Psoas muscle (tissue), 8 donors: ENCODE data around the gene MSANTD2. TPM values are rescaled to one million over a fixed set of nuclear protein-coding genes. Genes with fewer than 3 reads are reported as not detected.

Source experiments
- ATAC-seq, 4 donors: fragments of 200-7000 bp; cut with Tn5 transposase; one replicate each; pipeline ENCODE4 v1.9.1; 2020; ENCODE audit warnings: moderate library complexity in 3 of 4, mild to moderate bottlenecking in 2 of 4
- DNase-seq, 2 donors: peaks; one replicate each; pipeline ENCODE4 v3.0.0-alpha.2; 2020
- H3K27ac ChIP-seq: fragments of 200-600 bp; one replicate; pipeline ENCODE4 v1.8.0; 2022
- H3K27me3 ChIP-seq, 3 donors: fragments of 200-600 bp in 1 of 3; one replicate each; pipeline versions ENCODE4 v1.6.1 to v1.8.0; 2013 to 2022; ENCODE audit warnings: low read length in 2 of 3, mild to moderate bottlenecking in 2 of 3, moderate library complexity in 1 of 3; ENCODE audit not compliant: insufficient read depth in 3 of 3
- H3K36me3 ChIP-seq, 2 donors: fragments of 200-600 bp in 1 of 2; one replicate each; pipeline versions ENCODE4 v1.6.1 to v1.8.0; 2013 to 2022; ENCODE audit warnings: low read depth in 1 of 2, mild to moderate bottlenecking in 1 of 2, moderate library complexity in 1 of 2; ENCODE audit not compliant: insufficient read depth in 1 of 2
- H3K4me1 ChIP-seq: fragments of 200-600 bp; one replicate; pipeline ENCODE4 v1.8.0; 2022
- H3K4me3 ChIP-seq: fragments of 200-600 bp; one replicate; pipeline ENCODE4 v1.8.0; 2022; ENCODE audit warnings: mild to moderate bottlenecking
- H3K9me3 ChIP-seq: fragments of 200-600 bp; one replicate; pipeline ENCODE4 v1.8.0; 2022
- CTCF ChIP-seq: fragments of 200-600 bp; IDR thresholded peaks from one replicate; pipeline ENCODE4 v1.8.0; 2022; ENCODE audit warnings: antibody characterized with exemption
- WGBS, 3 donors: extraction: QIAGEN DNeasy Blood & Tissue Kit; methylation state at CpG; one replicate each; pipeline versions ENCODE4 v1.1.6 to v1.1.7; 2013; 5-methylcytosine and 5-hydroxymethylcytosine counted together
- intact Hi-C, 2 donors: fragments of 100-400 bp; cut with DNase I; formaldehyde crosslinking; loops; one replicate each; pipeline versions ENCODE4 v1.11.0 to v1.14.2; 2022
- polyA plus RNA-seq, 3 donors: library from polyadenylated mRNA; stranded (reverse); fragments of 200-250 nt; gene quantifications; one replicate each; pipeline ENCODE4 v1.2.3, GENCODE V29; 2013
- total RNA-seq, 4 donors: library from RNA; stranded (reverse); fragmentation: NEBNext Ultra II Directional in 2 of 4; extraction: Animal tissue kit (Norgen Biotek cat#: 25700) in 2 of 4; gene quantifications; one replicate each; pipeline versions ENCODE4 v1.2.1 to v1.2.4, GENCODE V29; 2021 to 2023
- donor health status: healthy with polysubstance abuse.
- donor health status: DM: no; HTN: no; CAD: no; lungs with moderate emphysema.
- donor health status: Bipolar disorder and iron deficiency.
- donor health status: healthy.
- donor health status: DM: yes; HTN: yes; CAD: no.
- donor health status: DM: no; HTN: no; CAD: no.
- donor health status: DM: no; HTN: no; CAD: no.
- donor health status: DM: yes; HTN: yes; CAD: no.

MSANTD2 gene
- total and polyA plus RNA-seq, 7 donors: 2.8 to 5.4 (median 4.0) TPM

GRCh38 chr11:124753624-124754023, 46.6 kb downstream of the MSANTD2 start:
- Histone ChIP-seq H3K27me3 (peaks cover 0 to 49% (median 13%) of the 10 kb centered on the region in 3 donors), H3K4me1 (peaks cover 4% of the 10 kb centered on the region)

DNA sequence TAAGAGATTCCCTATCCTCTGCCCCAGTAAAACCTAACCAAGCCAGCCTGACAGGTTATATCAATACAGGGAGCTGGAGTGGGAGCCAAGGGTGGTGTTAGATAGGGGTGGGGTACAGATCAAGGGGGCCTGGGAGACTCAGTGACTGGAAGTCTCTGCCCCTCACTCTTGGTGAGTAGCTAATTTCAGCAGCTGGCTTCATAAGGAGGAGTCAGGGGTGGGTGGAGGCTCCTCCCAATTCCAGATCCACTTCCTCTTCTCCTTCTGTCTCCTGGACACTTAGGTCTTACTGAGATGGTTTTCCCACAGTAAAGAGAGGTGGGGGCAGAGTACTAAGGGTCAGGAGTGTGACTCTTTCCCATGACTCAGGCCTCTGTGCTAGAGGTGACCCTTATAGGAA, 47.0 kb downstream of the MSANTD2 start:
- DNase-seq: no peak
- Histone ChIP-seq H3K27me3 (peaks cover 0 to 49% (median 16%) of the 10 kb centered on the region in 3 donors), H3K36me3 (peaks cover 0 to 6% of the 10 kb centered on the region in 2 donors), H3K27ac (no peak overlapping the region), H3K9me3 (no peaks in the 10 kb centered on the region), H3K4me1 (peaks cover 3% of the 10 kb centered on the region), H3K4me3 (no peak overlapping the region)
- ATAC-seq: no peak
- intact Hi-C loops: no loop called here
- no peak for TF ChIP-seq CTCF

More at GRCh38 chr11:124753624-124754023, 46.6 kb downstream of the MSANTD2 start:
- DNase-seq (no peak), ATAC-seq (no peak)
- intact Hi-C loops: no loop called here
- H3K9me3 ChIP-seq: no peaks in the 10 kb centered on the region
- H3K4me3 ChIP-seq: no peak overlapping the region
- peaks cover 0 to 6% of the 10 kb centered on the region in 2 donors for H3K36me3 ChIP-seq
- no peak overlapping the region for H3K27ac ChIP-seq
- WGBS, 3 donors: 82 to 88% (median 84%) methylated on average over 7 of the region's 7 CpGs
- no peak for TF ChIP-seq CTCF

- no peaks in the 10 kb centered on the region for H3K9me3 ChIP-seq
- H3K4me3 ChIP-seq: no peak overlapping the region
- DNase-seq: no peak
- intact Hi-C loops: no loop called here
- H3K4me1 ChIP-seq: peaks cover 4% of the 10 kb centered on the region
- 47 to 61% (median 48%) methylated on average over 10 of the region's 10 CpGs for WGBS, 3 donors
- no peak for TF ChIP-seq CTCF
- no peak overlapping the region for H3K27ac ChIP-seq
- no peak for ATAC-seq
- H3K36me3 ChIP-seq: peaks cover 0 to 6% of the 10 kb centered on the region in 2 donors
- H3K27me3 ChIP-seq: peaks cover 0 to 49% (median 15%) of the 10 kb centered on the region in 3 donors
These were observed 47.6 kb downstream of the MSANTD2 start for GRCh38 chr11:124752471-124753102.

GRCh38 chr11:124751741-124752470, 48.3 kb downstream of the MSANTD2 start, which contains the start of gene VSIG2:
VSIG2 (minus strand) TSS chr11:124752255; CDS start chr11:124752137, 118 bp downstream.
- Histone ChIP-seq H3K9me3 (no peaks in the 10 kb centered on the region), H3K36me3 (peaks cover 0 to 6% of the 10 kb centered on the region in 2 donors), H3K27ac (no peak within 1 kb of the TSS), H3K27me3 (peaks cover 0 to 45% (median 13%) of the 10 kb centered on the region in 3 donors), H3K4me1 (peaks cover 6% of the 10 kb centered on the region), H3K4me3 (no peak within 1 kb of the TSS)
- no peak for TF ChIP-seq CTCF
- DNase-seq (no peak), ATAC-seq (no peak)
- WGBS, 3 donors: 35 to 39% (median 36%) methylated on average over 31 to 42 of the region's 42 CpGs
- intact Hi-C loops: no loop called here
